NB4 (cell line): ENCODE data around the gene SOWAHB.
"Not testable (repeated sequence)": the region's sequence is repeated elsewhere in the genome, so short reads cannot be mapped to it uniquely, and the experiment has no call there.

Source experiments
- MYC ChIP-seq: IDR thresholded peaks from 2 replicates; pipeline ENCODE4 v1.6.1; 2011; ENCODE audit warnings: low read depth, low read length
- POLR2A ChIP-seq: IDR thresholded peaks from 2 replicates; pipeline ENCODE4 v1.6.1; 2011; ENCODE audit warnings: mild to moderate bottlenecking; ENCODE audit not compliant: insufficient read length; ENCODE audit errors: extremely low read depth
- TF ChIP-seq, protein P1 (sequence below): IDR thresholded peaks from one replicate; pipeline ENCODE4 v1.5.1; 2012; ENCODE audit warnings: low read depth, low read length
- TF ChIP-seq, protein P2 (sequence below): IDR thresholded peaks from 2 replicates; pipeline ENCODE4 v1.6.1; 2011; ENCODE audit warnings: low read depth, low read length

DNA sequence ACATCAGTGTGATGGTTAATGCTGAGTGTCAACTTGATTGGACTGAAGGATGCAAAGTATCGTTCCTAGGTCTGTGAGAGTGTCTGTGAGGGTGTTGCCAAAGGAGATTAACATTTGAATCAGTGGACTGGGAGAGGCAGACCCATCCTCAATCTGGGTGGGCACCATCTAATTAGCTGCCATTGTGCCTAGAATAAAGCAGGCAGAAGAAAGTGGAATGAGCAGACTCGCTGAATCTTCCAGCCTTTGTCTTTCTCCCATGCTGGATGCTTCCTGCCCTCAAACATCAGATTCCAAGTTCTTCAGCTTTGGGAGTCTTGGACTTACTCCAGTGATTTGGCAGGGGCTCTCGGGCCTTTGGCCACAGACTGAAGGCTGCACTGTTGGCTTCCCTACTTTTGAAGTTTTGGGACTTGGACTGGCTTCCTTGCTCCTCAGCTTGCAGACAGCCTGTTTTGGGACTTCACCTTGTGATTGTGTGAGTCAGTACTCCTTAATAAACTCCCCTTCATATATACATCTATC, 19.2 kb downstream of the SOWAHB start:
- TF ChIP-seq, protein P1, sequence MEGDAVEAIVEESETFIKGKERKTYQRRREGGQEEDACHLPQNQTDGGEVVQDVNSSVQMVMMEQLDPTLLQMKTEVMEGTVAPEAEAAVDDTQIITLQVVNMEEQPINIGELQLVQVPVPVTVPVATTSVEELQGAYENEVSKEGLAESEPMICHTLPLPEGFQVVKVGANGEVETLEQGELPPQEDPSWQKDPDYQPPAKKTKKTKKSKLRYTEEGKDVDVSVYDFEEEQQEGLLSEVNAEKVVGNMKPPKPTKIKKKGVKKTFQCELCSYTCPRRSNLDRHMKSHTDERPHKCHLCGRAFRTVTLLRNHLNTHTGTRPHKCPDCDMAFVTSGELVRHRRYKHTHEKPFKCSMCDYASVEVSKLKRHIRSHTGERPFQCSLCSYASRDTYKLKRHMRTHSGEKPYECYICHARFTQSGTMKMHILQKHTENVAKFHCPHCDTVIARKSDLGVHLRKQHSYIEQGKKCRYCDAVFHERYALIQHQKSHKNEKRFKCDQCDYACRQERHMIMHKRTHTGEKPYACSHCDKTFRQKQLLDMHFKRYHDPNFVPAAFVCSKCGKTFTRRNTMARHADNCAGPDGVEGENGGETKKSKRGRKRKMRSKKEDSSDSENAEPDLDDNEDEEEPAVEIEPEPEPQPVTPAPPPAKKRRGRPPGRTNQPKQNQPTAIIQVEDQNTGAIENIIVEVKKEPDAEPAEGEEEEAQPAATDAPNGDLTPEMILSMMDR = not testable (repeated sequence)
- not testable (repeated sequence) for TF ChIP-seq POLR2A, MYC
- TF ChIP-seq, protein P2, sequence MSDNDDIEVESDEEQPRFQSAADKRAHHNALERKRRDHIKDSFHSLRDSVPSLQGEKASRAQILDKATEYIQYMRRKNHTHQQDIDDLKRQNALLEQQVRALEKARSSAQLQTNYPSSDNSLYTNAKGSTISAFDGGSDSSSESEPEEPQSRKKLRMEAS = not testable (repeated sequence)
